Ishikawa (cell line): ENCODE data around the gene GAS7.

Experiments
- CEBPB ChIP-seq: IDR thresholded peaks from 2 replicates; pipeline ENCODE4 v1.6.1; 2012
- CREB1 ChIP-seq: IDR thresholded peaks from 2 replicates; pipeline ENCODE4 v1.6.1; 2012; ENCODE audit warnings: low read depth
- EGR1 ChIP-seq: IDR thresholded peaks from 2 replicates; pipeline ENCODE4 v1.6.1; 2012
- EP300 ChIP-seq: IDR thresholded peaks from 2 replicates; pipeline ENCODE4 v1.6.1; 2012; ENCODE audit warnings: borderline replicate concordance
- FOXM1 ChIP-seq: IDR thresholded peaks from 2 replicates; pipeline ENCODE4 v1.6.1; 2012; ENCODE audit warnings: low read depth, borderline replicate concordance
- RAD21 ChIP-seq: IDR thresholded peaks from 2 replicates; pipeline ENCODE4 v1.6.1; 2012; ENCODE audit warnings: low read depth
- REST ChIP-seq: IDR thresholded peaks from 2 replicates; pipeline ENCODE4 v1.6.1; 2012; ENCODE audit warnings: low read depth, mild to moderate bottlenecking
- TAF1 ChIP-seq: IDR thresholded peaks from 2 replicates; pipeline ENCODE4 v1.6.1; 2012; ENCODE audit warnings: low read depth, mild to moderate bottlenecking
- TCF12 ChIP-seq: IDR thresholded peaks from 2 replicates; pipeline ENCODE4 v1.6.1; 2012; ENCODE audit warnings: low read depth
- TEAD4 ChIP-seq: IDR thresholded peaks from 2 replicates; pipeline ENCODE4 v1.6.1; 2012
- YY1 ChIP-seq: IDR thresholded peaks from 2 replicates; pipeline ENCODE4 v1.6.1; 2012; ENCODE audit warnings: low read depth
- ZBTB7A ChIP-seq: IDR thresholded peaks from 2 replicates; pipeline ENCODE4 v1.6.1; 2012; ENCODE audit warnings: low read depth
- TF ChIP-seq, protein P1 (sequence below): IDR thresholded peaks from 2 replicates; pipeline ENCODE4 v1.6.1; 2012
- TF ChIP-seq, protein P2 (sequence below): IDR thresholded peaks from 2 replicates; pipeline ENCODE4 v1.6.1; 2012

The GAS7 gene

DNA sequence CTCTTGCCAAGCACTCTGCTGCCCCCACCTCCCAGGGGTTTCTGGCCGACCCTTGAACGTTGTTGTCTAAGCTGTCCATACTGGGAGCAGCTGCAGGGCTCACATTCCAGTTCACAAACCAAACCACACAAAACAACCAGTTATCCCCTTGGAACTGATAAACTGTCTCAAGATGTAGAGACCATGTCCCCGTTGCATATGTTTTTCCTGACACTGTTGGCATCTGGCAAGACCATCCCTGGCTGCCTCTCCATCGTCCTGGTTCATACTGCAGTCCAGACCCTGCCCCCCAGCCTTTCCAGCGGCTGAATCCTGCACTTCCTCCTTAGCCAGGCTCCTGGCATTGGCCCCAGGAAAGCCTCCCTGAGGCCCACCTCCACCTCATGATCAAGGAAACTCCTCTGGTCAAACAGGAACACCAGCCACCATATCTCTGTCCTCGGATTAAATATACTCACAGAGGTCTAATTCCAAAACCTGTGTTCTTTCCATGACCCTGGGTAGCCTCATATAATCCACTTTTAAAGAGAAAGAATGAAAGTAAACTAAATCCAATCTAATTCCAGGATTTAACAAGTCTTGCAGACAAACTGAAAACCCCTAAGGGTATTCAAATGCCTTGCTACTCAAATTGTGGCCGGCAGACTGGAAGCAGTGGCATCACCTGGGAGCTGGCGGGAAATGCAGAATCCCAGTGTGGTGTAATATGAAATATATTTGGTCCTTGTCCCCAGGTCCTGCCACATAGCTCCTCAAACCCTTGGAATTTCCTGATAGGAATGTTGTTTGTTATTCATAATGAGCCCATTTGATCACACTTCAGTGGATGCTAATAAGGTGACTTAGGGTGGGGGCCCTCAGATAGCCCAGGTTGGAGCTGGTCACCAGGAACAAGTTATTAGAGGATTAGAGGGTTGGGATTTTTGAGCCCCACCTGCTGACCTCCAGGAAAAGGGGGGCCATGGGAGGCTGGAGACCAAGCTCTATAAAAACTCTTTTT is 14.2 kb downstream of the GAS7 start:
- TF ChIP-seq, protein P1, sequence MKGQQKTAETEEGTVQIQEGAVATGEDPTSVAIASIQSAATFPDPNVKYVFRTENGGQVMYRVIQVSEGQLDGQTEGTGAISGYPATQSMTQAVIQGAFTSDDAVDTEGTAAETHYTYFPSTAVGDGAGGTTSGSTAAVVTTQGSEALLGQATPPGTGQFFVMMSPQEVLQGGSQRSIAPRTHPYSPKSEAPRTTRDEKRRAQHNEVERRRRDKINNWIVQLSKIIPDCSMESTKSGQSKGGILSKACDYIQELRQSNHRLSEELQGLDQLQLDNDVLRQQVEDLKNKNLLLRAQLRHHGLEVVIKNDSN: no peak
- TF ChIP-seq RAD21: no peak
- TF ChIP-seq REST: no peak
- no peak for TF ChIP-seq TEAD4

GRCh38 chr17:10182785-10183184 is 15.6 kb downstream of the GAS7 start:
- TF ChIP-seq, protein P2, sequence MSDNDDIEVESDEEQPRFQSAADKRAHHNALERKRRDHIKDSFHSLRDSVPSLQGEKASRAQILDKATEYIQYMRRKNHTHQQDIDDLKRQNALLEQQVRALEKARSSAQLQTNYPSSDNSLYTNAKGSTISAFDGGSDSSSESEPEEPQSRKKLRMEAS: no peak
- TF ChIP-seq TCF12 (no peak), TAF1 (no peak), RAD21 (no peak)

- TF ChIP-seq TCF12 (no peak), CREB1 (no peak), REST (no peak), TAF1 (no peak), ZBTB7A (no peak), EGR1 (no peak), CEBPB (no peak), FOXM1 (no peak), YY1 (no peak)
- TF ChIP-seq, protein P1: no peak
- TF ChIP-seq, protein P2: no peak
These were observed 19.9 kb downstream of the GAS7 start for GRCh38 chr17:10178506-10178991.

DNA sequence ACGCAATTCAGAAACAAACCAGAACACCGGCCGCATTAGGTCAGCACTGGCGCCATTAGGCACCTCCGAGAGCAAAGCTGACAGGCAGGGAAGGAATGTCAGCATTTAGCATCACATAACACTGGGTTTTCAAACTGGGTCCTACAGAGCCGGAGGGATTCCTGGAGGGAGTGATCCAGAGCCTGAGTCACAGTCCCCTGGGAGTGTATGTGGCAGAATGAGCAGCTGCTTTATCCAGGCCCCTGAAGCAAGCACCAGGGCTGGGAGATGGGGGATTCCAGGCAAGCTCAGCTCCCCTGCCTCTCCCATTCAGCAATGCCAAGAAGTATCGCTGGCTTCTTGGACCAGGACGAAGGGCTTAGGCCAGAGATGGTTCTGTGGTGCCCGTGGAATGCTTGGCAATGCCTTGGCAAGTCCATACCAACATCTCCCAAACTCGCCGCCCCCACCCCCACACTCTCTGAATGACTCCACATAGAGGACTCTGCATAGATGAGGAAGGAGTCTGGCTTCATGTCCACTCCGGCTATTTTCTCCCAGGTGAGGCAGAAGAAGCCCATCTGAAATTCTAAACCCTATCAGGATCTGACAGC is 20.4 kb downstream of the GAS7 start:
- TF ChIP-seq TCF12: no peak

GRCh38 chr17:10177131-10177912 is 21.1 kb downstream of the GAS7 start:
- TF ChIP-seq YY1 (no peak), ZBTB7A (no peak), TAF1 (no peak), RAD21 (no peak), EGR1 (no peak), TCF12 (no peak), FOXM1 (no peak), EP300 (no peak), CEBPB (no peak), TEAD4 (no peak)
- TF ChIP-seq, protein P1: no peak
- TF ChIP-seq, protein P2: no peak
